ENCODE results near the gene DCAF15. TPM values are rescaled to one million over a fixed set of nuclear protein-coding genes. Genes with fewer than 3 reads are reported as not detected.

DCAF15 gene
- total RNA-seq, 3 donors from 2014 or later (not counting 1 experiment from before 2014, with no cell fraction given), result 121 to 149 (median 124) TPM

DNA sequence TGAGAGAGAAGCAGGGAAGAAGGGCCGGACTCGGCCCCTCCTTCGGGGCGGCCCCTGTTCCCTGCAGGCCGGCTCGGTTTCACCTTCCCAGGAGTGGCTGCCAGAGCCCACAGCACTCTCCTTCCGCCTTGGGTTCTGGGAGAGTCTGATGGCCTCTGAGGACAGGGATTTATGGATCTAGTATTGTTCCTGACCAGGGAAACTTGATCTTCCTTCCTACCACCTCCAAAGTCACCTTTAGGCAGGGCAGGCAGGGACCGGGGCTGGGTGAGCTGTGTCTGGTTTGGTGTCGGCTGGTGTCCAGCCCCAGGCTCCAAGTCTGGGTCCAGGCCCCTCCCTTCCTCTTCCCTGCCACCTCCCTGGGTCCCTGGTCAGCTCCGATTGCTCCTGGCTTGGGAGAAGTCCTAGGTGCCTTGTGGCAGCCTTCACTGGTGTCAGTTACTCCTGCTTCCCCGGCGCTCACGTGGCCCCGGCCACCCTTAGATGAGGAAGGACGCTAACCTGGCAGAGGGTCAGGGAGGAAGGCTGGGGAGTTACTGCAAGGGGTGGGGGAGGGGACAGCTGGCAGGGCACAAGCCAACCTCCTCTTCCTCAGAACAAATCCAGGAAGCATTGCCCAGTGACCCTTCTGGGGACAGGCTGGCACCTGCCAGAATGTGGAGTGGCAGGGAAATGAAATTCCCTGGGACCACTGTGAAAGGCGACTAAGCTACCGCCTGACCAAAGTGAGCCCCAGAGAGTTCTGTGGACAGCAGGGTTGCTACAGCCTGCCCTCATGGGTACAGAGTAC, 35.0 kb downstream of the DCAF15 start:
- ATAC-seq (no peak), DNase-seq (no peak)
- Histone ChIP-seq H3K36me3 (ENCODE audit: control insufficient read depth, insufficient read depth, low read length) (peaks cover 11% of the 10 kb centered on the region), H3K27me3 (ENCODE audit: control insufficient read depth, insufficient read depth, low read length) (no peaks in the 10 kb centered on the region), H3K4me1 (ENCODE audit: control insufficient read depth, insufficient read depth, low read length) (peaks cover 54% of the 10 kb centered on the region), H3K4me3 (ENCODE audit: low read length) (peak overlapping the region; percentile 17), H3K27ac (ENCODE audit: low read length) (peak overlapping the region; percentile 100), H3K9me3 (ENCODE audit: control insufficient read depth, insufficient read depth, low read length) (no peaks in the 10 kb centered on the region)
- peak overlapping the region; percentile 79 for H3K4me3 Mint-ChIP-seq
- H3K4me1 Mint-ChIP-seq, result peaks cover 29 to 48% of the 10 kb centered on the region in 2 donors
- no peaks in the 10 kb centered on the region for H3K27me3 Mint-ChIP-seq (ENCODE audit: low read depth in 2 of 2)
- H3K27ac Mint-ChIP-seq, result peak overlapping the region; percentile 97 to 98
- intact Hi-C loops (cut with micrococcal nuclease), result loop anchor here (2.0 to 5.0 kb wide), 4 partner anchors 34 to 106 kb away; partner anchors contain the start of genes DCAF15 and IL27RA
- H3K9me3 Mint-ChIP-seq, result no peaks in the 10 kb centered on the region
- TF ChIP-seq, protein P1, sequence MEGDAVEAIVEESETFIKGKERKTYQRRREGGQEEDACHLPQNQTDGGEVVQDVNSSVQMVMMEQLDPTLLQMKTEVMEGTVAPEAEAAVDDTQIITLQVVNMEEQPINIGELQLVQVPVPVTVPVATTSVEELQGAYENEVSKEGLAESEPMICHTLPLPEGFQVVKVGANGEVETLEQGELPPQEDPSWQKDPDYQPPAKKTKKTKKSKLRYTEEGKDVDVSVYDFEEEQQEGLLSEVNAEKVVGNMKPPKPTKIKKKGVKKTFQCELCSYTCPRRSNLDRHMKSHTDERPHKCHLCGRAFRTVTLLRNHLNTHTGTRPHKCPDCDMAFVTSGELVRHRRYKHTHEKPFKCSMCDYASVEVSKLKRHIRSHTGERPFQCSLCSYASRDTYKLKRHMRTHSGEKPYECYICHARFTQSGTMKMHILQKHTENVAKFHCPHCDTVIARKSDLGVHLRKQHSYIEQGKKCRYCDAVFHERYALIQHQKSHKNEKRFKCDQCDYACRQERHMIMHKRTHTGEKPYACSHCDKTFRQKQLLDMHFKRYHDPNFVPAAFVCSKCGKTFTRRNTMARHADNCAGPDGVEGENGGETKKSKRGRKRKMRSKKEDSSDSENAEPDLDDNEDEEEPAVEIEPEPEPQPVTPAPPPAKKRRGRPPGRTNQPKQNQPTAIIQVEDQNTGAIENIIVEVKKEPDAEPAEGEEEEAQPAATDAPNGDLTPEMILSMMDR (IDR thresholded peaks at IDR 0.05), result no peak
- 44% methylated on average over 17 of the region's 17 CpGs for WGBS (ENCODE audit: insufficient coverage)
- no peaks in the 10 kb centered on the region for H3K36me3 Mint-ChIP-seq

DNA sequence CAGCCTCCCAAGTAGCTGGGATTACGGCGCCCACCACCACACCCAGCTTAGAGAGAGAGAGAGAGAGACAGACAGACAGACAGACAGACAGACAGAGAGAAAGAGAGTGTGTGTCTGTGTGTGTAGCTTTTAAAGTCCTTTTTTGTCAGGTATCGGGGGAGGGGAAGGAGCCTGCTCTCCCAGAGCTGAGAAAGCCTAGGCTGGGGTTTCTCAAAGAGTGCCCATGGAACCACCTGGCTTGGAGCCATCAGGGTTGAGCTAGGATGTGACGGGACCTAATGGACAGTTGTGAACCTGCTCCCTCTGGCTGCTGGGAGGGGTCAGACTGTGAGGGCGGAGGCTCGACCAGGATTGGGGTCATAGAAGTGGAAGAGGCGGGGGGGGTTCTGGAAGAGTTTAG, 37.2 kb downstream of the DCAF15 start:
- Mint-ChIP-seq H3K9me3 (no peaks in the 10 kb centered on the region), H3K36me3 (no peaks in the 10 kb centered on the region), H3K4me3 (no peak overlapping the region), H3K27me3 (ENCODE audit: low read depth in 2 of 2) (no peaks in the 10 kb centered on the region), H3K27ac (peak overlapping the region; percentile 67 to 98), H3K4me1 (peaks cover 29 to 49% of the 10 kb centered on the region in 2 donors)
- WGBS (ENCODE audit: insufficient coverage), result 95% methylated on average over 5 of the region's 7 CpGs
- TF ChIP-seq, protein P1 (IDR thresholded peaks at IDR 0.05), result no peak
- H3K4me3 ChIP-seq (ENCODE audit: low read length), result no peak overlapping the region
- H3K36me3 ChIP-seq (ENCODE audit: control insufficient read depth, insufficient read depth, low read length), result peaks cover 16% of the 10 kb centered on the region
- no peak overlapping the region for H3K27ac ChIP-seq (ENCODE audit: low read length)
- H3K27me3 ChIP-seq (ENCODE audit: control insufficient read depth, insufficient read depth, low read length), result no peaks in the 10 kb centered on the region
- DNase-seq (no peak), ATAC-seq (no peak)
- intact Hi-C loops (cut with micrococcal nuclease), result loop anchor here (5.0 kb wide), 1 partner anchor 43 kb away; the partner anchor contains the start of gene IL27RA
- H3K9me3 ChIP-seq (ENCODE audit: control insufficient read depth, insufficient read depth, low read length), result no peaks in the 10 kb centered on the region
- peaks cover 41% of the 10 kb centered on the region for H3K4me1 ChIP-seq (ENCODE audit: control insufficient read depth, insufficient read depth, low read length)

DNA sequence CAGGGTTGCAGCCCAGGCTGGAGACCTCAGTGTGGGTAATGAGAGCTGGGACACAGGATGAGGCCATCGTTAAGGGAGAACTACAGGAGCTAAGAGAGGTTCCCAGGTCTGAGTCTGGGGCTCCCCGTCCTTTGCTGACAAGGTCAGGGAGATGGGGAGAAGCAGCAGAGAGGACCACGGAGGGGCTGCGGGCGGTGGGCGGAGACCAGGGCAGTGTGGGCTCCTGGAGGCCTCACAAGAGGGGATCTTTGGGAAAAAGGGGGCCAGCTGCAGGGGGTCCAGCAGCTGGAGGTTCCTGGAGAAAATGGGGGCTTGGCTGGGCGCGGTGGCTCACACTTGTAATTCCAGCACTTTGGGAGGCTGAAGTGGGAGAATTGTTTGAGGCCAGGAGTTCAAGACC, 37.8 kb downstream of the DCAF15 start:
- ATAC-seq, result no peak
- H3K4me1 Mint-ChIP-seq, result peaks cover 28 to 48% of the 10 kb centered on the region in 2 donors
- H3K27ac ChIP-seq (ENCODE audit: low read length), result no peak overlapping the region

More for the DNA sequence above, 37.8 kb downstream of the DCAF15 start:
- Histone ChIP-seq H3K27me3 (ENCODE audit: control insufficient read depth, insufficient read depth, low read length) (no peaks in the 10 kb centered on the region), H3K4me3 (ENCODE audit: low read length) (no peak overlapping the region), H3K9me3 (ENCODE audit: control insufficient read depth, insufficient read depth, low read length) (no peaks in the 10 kb centered on the region), H3K36me3 (ENCODE audit: control insufficient read depth, insufficient read depth, low read length) (peaks cover 16% of the 10 kb centered on the region), H3K4me1 (ENCODE audit: control insufficient read depth, insufficient read depth, low read length) (peaks cover 35% of the 10 kb centered on the region)
- TF ChIP-seq, protein P1 (IDR thresholded peaks at IDR 0.05), result no peak
- WGBS (ENCODE audit: insufficient coverage), result 95% methylated on average over 8 of the region's 8 CpGs
- Mint-ChIP-seq H3K9me3 (no peaks in the 10 kb centered on the region), H3K4me3 (no peak overlapping the region), H3K27ac (peak overlapping the region; percentile 67 to 98), H3K36me3 (no peaks in the 10 kb centered on the region), H3K27me3 (ENCODE audit: low read depth in 2 of 2) (no peaks in the 10 kb centered on the region)
- DNase-seq, result no peak
- intact Hi-C loops (cut with micrococcal nuclease), result no loop called here
